Suprapubic skin (tissue), 4 donors: ENCODE results near the gene COL6A3. TPM values are rescaled to one million over a fixed set of nuclear protein-coding genes. Genes with fewer than 3 reads are reported as not detected.

Experiments
- DNase-seq, 2 donors: peaks; one replicate each; pipeline ENCODE4 v3.0.0-alpha.2; 2019; ENCODE audit warnings: low spot score in 2 of 2
- H3K27ac ChIP-seq: fragments of 200-600 bp; sonication (generic); one replicate; pipeline ENCODE4 v1.5.1; 2019
- H3K27me3 ChIP-seq: fragments of 200-600 bp; sonication (generic); one replicate; pipeline ENCODE4 v1.5.1; 2019
- H3K36me3 ChIP-seq: fragments of 200-600 bp; sonication (generic); one replicate; pipeline ENCODE4 v1.5.1; 2019
- H3K4me1 ChIP-seq: fragments of 200-600 bp; sonication (generic); one replicate; pipeline ENCODE4 v1.5.1; 2019
- H3K4me3 ChIP-seq: fragments of 200-600 bp; sonication (generic); one replicate; pipeline ENCODE4 v1.5.1; 2019; ENCODE audit warnings: mild to moderate bottlenecking
- H3K9me3 ChIP-seq: fragments of 200-600 bp; sonication (generic); one replicate; pipeline ENCODE4 v1.5.1; 2019
- CTCF ChIP-seq, 2 donors: fragments of 200-600 bp in 1 of 2; fragments of 450-650 bp in 1 of 2; sonication (generic) in 1 of 2; IDR thresholded peaks; one replicate each; pipeline ENCODE4 v1.5.1; 2016 to 2019; ENCODE audit warnings: antibody characterized with exemption in 2 of 2, mild to moderate bottlenecking in 1 of 2, moderate library complexity in 1 of 2
- EP300 ChIP-seq: sonication (generic); formaldehyde crosslinking; IDR thresholded peaks from one replicate; pipeline ENCODE4 v1.6.1; 2017; ENCODE audit warnings: antibody characterized with exemption
- POLR2A ChIP-seq, 2 donors: fragments of 450-650 bp; IDR thresholded peaks; one replicate each; pipeline ENCODE4 v1.6.1; 2017; ENCODE audit warnings: antibody characterized with exemption in 2 of 2, mild to moderate bottlenecking in 2 of 2, moderate library complexity in 2 of 2
- POLR2AphosphoS5 ChIP-seq, 3 donors: sonication (generic); formaldehyde crosslinking; IDR thresholded peaks; one replicate each; pipeline ENCODE4 v1.6.1; 2017; ENCODE audit warnings: antibody characterized with exemption in 3 of 3
- WGBS: methylation state at CpG from one replicate; pipeline ENCODE4 v1.1.5; 2018; 5-methylcytosine and 5-hydroxymethylcytosine counted together
- total RNA-seq, 4 donors: library from RNA; depleted of rRNA; stranded (reverse); fragments of >200 nt; gene quantifications; one replicate each; pipeline ENCODE4 v1.1.0, GENCODE V29; 2016

COL6A3 gene
- total RNA-seq, 4 donors from 2014 or later = 50.1 to 79.2 (median 66.3) TPM

GRCh38 chr2:237384672-237385020 is 29.3 kb downstream of the COL6A3 start:
- DNase-seq = no peak
- no peak overlapping the region for H3K27ac ChIP-seq
- H3K27me3 ChIP-seq = no peaks in the 10 kb centered on the region
- H3K36me3 ChIP-seq = peaks cover 8% of the 10 kb centered on the region
- H3K9me3 ChIP-seq = no peaks in the 10 kb centered on the region
- no peaks in the 10 kb centered on the region for H3K4me1 ChIP-seq
- no peak overlapping the region for H3K4me3 ChIP-seq
- TF ChIP-seq POLR2A (IDR thresholded peaks at IDR 0.05) (no peak), POLR2AphosphoS5 (IDR thresholded peaks at IDR 0.05) (no peak), EP300 (no peak), CTCF (IDR thresholded peaks at IDR 0.05) (no peak)

GRCh38 chr2:237383991-237384671 is 29.8 kb downstream of the COL6A3 start:
- no peak overlapping the region for H3K27ac ChIP-seq
- peaks cover 12% of the 10 kb centered on the region for H3K36me3 ChIP-seq
- H3K9me3 ChIP-seq = no peaks in the 10 kb centered on the region
- DNase-seq = no peak
- TF ChIP-seq EP300 = no peak
- TF ChIP-seq POLR2A (IDR thresholded peaks at IDR 0.05) = no peak
- TF ChIP-seq CTCF (IDR thresholded peaks at IDR 0.05) = no peak
- no peak for TF ChIP-seq POLR2AphosphoS5 (IDR thresholded peaks at IDR 0.05)
- H3K27me3 ChIP-seq = no peaks in the 10 kb centered on the region
- 89% methylated on average over 6 of the region's 6 CpGs for WGBS
- H3K4me3 ChIP-seq = no peak overlapping the region
- H3K4me1 ChIP-seq = no peaks in the 10 kb centered on the region

- Histone ChIP-seq H3K4me1 (no peaks in the 10 kb centered on the region), H3K4me3 (no peak overlapping the region), H3K27ac (no peak overlapping the region), H3K9me3 (no peaks in the 10 kb centered on the region), H3K27me3 (no peaks in the 10 kb centered on the region), H3K36me3 (peaks cover 21% of the 10 kb centered on the region)
- no peak for DNase-seq
- 91% methylated on average over 6 of the region's 6 CpGs for WGBS
- TF ChIP-seq POLR2A (IDR thresholded peaks at IDR 0.05) (no peak), EP300 (no peak), POLR2AphosphoS5 (IDR thresholded peaks at IDR 0.05) (no peak), CTCF (IDR thresholded peaks at IDR 0.05) (no peak)
These were observed 33.2 kb downstream of the COL6A3 start for GRCh38 chr2:237380768-237381167.

GRCh38 chr2:237379636-237380035 is 34.3 kb downstream of the COL6A3 start:
- Histone ChIP-seq H3K9me3 (no peaks in the 10 kb centered on the region), H3K4me3 (no peak overlapping the region), H3K27ac (no peak overlapping the region), H3K4me1 (no peaks in the 10 kb centered on the region), H3K27me3 (no peaks in the 10 kb centered on the region), H3K36me3 (peaks cover 27% of the 10 kb centered on the region)
- whole genome bisulfite sequencing = 35% methylated on average over 3 of the region's 3 CpGs
- TF ChIP-seq CTCF (IDR thresholded peaks at IDR 0.05) (no peak), POLR2A (IDR thresholded peaks at IDR 0.05) (no peak), POLR2AphosphoS5 (IDR thresholded peaks at IDR 0.05) (no peak), EP300 (no peak)
- DNase-seq = no peak

GRCh38 chr2:237378650-237379049 is 35.3 kb downstream of the COL6A3 start:
- peaks cover 34% of the 10 kb centered on the region for H3K36me3 ChIP-seq
- no peak for DNase-seq
- no peak for TF ChIP-seq CTCF (IDR thresholded peaks at IDR 0.05)
- no peak for TF ChIP-seq POLR2A (IDR thresholded peaks at IDR 0.05)
- TF ChIP-seq POLR2AphosphoS5 (IDR thresholded peaks at IDR 0.05) = no peak
- no peak for TF ChIP-seq EP300
- WGBS = no CpG with 5 or more reads among the region's 11 CpGs
- H3K4me1 ChIP-seq = no peaks in the 10 kb centered on the region
- H3K27ac ChIP-seq = no peak overlapping the region
- H3K27me3 ChIP-seq = no peaks in the 10 kb centered on the region
- H3K4me3 ChIP-seq = no peak overlapping the region
- H3K9me3 ChIP-seq = no peaks in the 10 kb centered on the region
